IPS-15b (cell line): ENCODE results near the gene INSM1.

Experiments used
- H3K27me3 ChIP-seq: one replicate; pipeline ENCODE4 v1.6.1; 2013; ENCODE audit warnings: low read length; ENCODE audit not compliant: control insufficient read depth, insufficient read depth
- H3K36me3 ChIP-seq: one replicate; pipeline ENCODE4 v1.6.1; 2013; ENCODE audit warnings: low read length; ENCODE audit not compliant: control insufficient read depth, insufficient read depth
- H3K4me1 ChIP-seq: one replicate; pipeline ENCODE4 v1.6.1; 2013; ENCODE audit warnings: mild to moderate bottlenecking, low read length; ENCODE audit not compliant: control insufficient read depth, insufficient read depth
- H3K4me3 ChIP-seq: one replicate; pipeline ENCODE4 v1.5.1; 2013; ENCODE audit warnings: low read depth, low read length
- H3K9ac ChIP-seq: one replicate; pipeline ENCODE4 v1.6.1; 2013; ENCODE audit warnings: low read depth, mild to moderate bottlenecking, low read length
- H3K9me3 ChIP-seq: one replicate; pipeline ENCODE4 v1.6.1; 2013; ENCODE audit warnings: mild to moderate bottlenecking, low read length; ENCODE audit not compliant: control insufficient read depth, insufficient read depth

The INSM1 gene

GRCh38 chr20:20367575-20368417 lies at the start of gene INSM1:
INSM1 (plus strand) TSS chr20:20368104; CDS start chr20:20368268, 164 bp downstream.
- no peaks in the 10 kb centered on the region for H3K9me3 ChIP-seq
- peak within 1 kb of the TSS; percentile 12 for H3K9ac ChIP-seq
- peaks cover 72% of the 10 kb centered on the region for H3K27me3 ChIP-seq
- peak within 1 kb of the TSS; percentile 59 for H3K4me3 ChIP-seq
- H3K36me3 ChIP-seq, result no peaks in the 10 kb centered on the region
- H3K4me1 ChIP-seq, result peaks cover 27% of the 10 kb centered on the region

- H3K4me1 ChIP-seq, result no peaks in the 10 kb centered on the region
- no peak overlapping the region for H3K4me3 ChIP-seq
- H3K36me3 ChIP-seq, result no peaks in the 10 kb centered on the region
- H3K9ac ChIP-seq, result no peak overlapping the region
- no peaks in the 10 kb centered on the region for H3K9me3 ChIP-seq
- H3K27me3 ChIP-seq, result no peaks in the 10 kb centered on the region
These were observed 49.3 kb upstream of the INSM1 start for GRCh38 chr20:20318365-20319161.

- H3K9me3 ChIP-seq, result no peaks in the 10 kb centered on the region
- no peaks in the 10 kb centered on the region for H3K27me3 ChIP-seq
- no peak overlapping the region for H3K4me3 ChIP-seq
- no peaks in the 10 kb centered on the region for H3K4me1 ChIP-seq
- H3K36me3 ChIP-seq, result no peaks in the 10 kb centered on the region
- H3K9ac ChIP-seq, result no peak overlapping the region
These were observed 46.8 kb upstream of the INSM1 start for GRCh38 chr20:20321134-20321533.

- no peaks in the 10 kb centered on the region for H3K4me1 ChIP-seq
- H3K27me3 ChIP-seq, result no peaks in the 10 kb centered on the region
- no peak overlapping the region for H3K4me3 ChIP-seq
- H3K9me3 ChIP-seq, result no peaks in the 10 kb centered on the region
- H3K36me3 ChIP-seq, result no peaks in the 10 kb centered on the region
- no peak overlapping the region for H3K9ac ChIP-seq
These were observed 46.0 kb upstream of the INSM1 start for GRCh38 chr20:20321917-20322316.

GRCh38 chr20:20322912-20323311 lies 45.0 kb upstream of the INSM1 start:
- Histone ChIP-seq H3K9me3 (no peaks in the 10 kb centered on the region), H3K36me3 (no peaks in the 10 kb centered on the region), H3K4me1 (no peaks in the 10 kb centered on the region), H3K4me3 (no peak overlapping the region), H3K9ac (no peak overlapping the region), H3K27me3 (no peaks in the 10 kb centered on the region)

DNA sequence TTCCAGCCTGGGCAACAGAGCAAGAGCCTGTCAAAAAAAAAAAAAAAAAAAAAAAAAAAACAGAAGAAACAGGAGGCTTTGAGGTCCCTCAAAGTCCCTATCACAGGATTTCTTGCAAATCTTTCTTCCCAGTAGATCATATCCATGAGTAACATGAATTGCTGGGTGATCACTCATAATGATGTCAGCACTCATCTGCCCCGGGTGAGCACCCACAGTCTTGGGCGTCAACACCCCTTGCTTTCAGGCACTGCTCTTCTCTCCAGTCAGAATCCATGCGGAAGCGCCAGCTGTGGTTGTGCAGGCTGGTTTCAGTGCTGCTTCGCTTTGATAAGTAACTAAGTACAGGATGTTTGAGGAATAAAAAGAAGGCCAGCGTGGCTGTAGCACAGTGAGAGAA lies 40.2 kb upstream of the INSM1 start:
- Histone ChIP-seq H3K27me3 (no peaks in the 10 kb centered on the region), H3K9ac (no peak overlapping the region), H3K4me1 (no peaks in the 10 kb centered on the region), H3K4me3 (no peak overlapping the region), H3K36me3 (no peaks in the 10 kb centered on the region), H3K9me3 (no peaks in the 10 kb centered on the region)

GRCh38 chr20:20329564-20329963 lies 38.3 kb upstream of the INSM1 start:
- Histone ChIP-seq H3K9me3 (no peaks in the 10 kb centered on the region), H3K27me3 (no peaks in the 10 kb centered on the region), H3K4me1 (no peaks in the 10 kb centered on the region), H3K4me3 (no peak overlapping the region), H3K36me3 (no peaks in the 10 kb centered on the region), H3K9ac (no peak overlapping the region)

DNA sequence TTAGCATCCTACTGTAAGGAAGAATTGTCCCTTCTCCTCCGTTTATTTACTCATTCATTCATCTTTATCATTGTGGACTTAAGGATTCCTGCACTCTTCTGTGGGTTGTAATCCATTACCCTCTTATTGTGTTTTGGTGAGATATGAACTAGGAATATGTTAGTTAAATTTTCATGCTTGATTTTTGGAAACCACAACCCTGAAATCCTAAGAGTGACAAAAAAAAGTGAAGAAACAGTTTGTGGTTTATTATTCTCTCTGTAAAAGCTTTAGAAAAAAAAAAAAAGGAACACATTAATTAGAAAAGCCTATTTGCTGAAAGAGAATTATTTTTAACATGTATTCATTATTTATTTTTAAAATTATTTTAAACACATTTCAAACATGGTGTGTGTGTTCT lies 36.7 kb upstream of the INSM1 start:
- no peaks in the 10 kb centered on the region for H3K27me3 ChIP-seq
- H3K36me3 ChIP-seq, result no peaks in the 10 kb centered on the region
- no peak overlapping the region for H3K4me3 ChIP-seq
- no peaks in the 10 kb centered on the region for H3K9me3 ChIP-seq
- H3K4me1 ChIP-seq, result no peaks in the 10 kb centered on the region
- H3K9ac ChIP-seq, result no peak overlapping the region

- Histone ChIP-seq H3K4me1 (no peaks in the 10 kb centered on the region), H3K27me3 (no peaks in the 10 kb centered on the region), H3K4me3 (no peak overlapping the region), H3K9me3 (no peaks in the 10 kb centered on the region), H3K36me3 (no peaks in the 10 kb centered on the region), H3K9ac (no peak overlapping the region)
These were observed 36.1 kb upstream of the INSM1 start for GRCh38 chr20:20331817-20332216.

- no peaks in the 10 kb centered on the region for H3K9me3 ChIP-seq
- no peak overlapping the region for H3K9ac ChIP-seq
- no peaks in the 10 kb centered on the region for H3K27me3 ChIP-seq
These were observed 34.0 kb upstream of the INSM1 start for GRCh38 chr20:20333866-20334265.

GRCh38 chr20:20334489-20334888 lies 33.4 kb upstream of the INSM1 start:
- no peaks in the 10 kb centered on the region for H3K27me3 ChIP-seq
- no peaks in the 10 kb centered on the region for H3K9me3 ChIP-seq
- H3K36me3 ChIP-seq, result no peaks in the 10 kb centered on the region
- H3K4me3 ChIP-seq, result no peak overlapping the region
- H3K4me1 ChIP-seq, result no peaks in the 10 kb centered on the region
- H3K9ac ChIP-seq, result no peak overlapping the region

More at GRCh38 chr20:20333866-20334265, 34.0 kb upstream of the INSM1 start:
- H3K4me3 ChIP-seq, result no peak overlapping the region
- H3K36me3 ChIP-seq, result no peaks in the 10 kb centered on the region
- H3K4me1 ChIP-seq, result no peaks in the 10 kb centered on the region
